Measurements from ENCODE around the gene PTGES. TPM values are rescaled to one million over a fixed set of nuclear protein-coding genes. Genes with fewer than 3 reads are reported as not detected.
"Not testable (repeated sequence)": the region's sequence is repeated elsewhere in the genome, so short reads cannot be mapped to it uniquely, and the experiment has no call there.

The PTGES gene, protein sequence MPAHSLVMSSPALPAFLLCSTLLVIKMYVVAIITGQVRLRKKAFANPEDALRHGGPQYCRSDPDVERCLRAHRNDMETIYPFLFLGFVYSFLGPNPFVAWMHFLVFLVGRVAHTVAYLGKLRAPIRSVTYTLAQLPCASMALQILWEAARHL
- total RNA-seq, result 3.7 TPM

DNA sequence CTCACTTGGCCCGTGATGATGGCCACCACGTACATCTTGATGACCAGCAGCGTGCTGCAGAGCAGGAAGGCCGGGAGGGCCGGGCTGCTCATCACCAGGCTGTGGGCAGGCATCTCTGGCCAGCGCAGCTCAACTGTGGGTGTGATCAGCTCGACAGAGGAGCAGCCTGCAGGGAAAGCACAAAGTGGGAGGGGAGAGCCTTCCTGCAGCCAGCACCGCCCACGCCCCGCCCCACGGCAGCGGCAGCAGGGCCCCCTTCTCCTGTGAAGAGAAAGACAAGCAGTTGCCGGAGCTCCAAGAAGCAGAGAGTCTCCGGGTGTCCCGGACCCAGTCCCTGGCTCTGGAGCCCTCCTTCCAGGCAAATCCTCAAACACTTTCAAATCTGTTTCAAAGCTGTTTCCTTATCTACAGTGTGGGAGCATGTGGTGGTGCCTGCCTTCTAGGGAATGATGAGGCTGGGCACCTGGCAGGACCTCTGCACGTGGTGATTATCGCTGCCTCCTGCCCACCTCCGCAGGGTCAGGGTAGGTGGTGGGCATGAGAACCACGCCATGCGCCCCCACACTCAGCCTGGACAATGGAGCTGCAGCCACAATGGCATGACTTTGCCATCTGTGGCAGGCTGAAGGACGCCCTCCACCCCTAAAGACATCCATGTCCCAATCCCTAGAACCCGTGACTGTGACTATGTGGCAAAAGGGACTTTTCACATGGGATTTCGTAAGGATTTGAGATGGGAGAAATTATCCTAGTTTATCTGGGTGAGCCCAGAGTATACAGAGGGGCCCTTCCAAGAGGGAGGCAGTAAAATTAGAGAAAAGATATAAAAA lies at the start of gene PTGES:
Gene PTGES (minus strand): TSS at position 143 of the 830 bp plus-strand sequence. CDS start 30 bp downstream, at position 113.
- FAIRE-seq (no peak), DNase-seq (ENCODE audit: low spot score in 2 of 2) (peak in 1 of 2 donors; percentile 73)

DNA sequence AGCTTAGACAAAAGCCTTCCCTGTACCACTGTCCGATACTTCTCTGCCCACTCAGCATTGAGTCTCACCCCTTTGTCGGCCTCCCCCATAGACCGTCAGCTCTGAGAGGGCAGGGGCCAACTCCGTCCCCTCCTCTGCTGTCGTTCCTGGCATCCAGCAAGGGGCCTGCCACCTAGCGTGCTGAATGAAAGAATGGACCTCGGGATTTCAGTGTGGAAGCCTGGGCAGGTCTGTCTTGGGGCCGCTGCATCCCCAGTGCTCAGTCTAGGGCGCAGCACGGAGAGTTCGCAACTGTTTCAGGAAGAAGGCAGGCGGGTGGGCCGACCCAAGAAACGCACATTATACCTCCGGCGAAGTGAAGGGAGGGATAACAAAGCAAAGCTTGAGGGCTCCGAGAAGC lies 48.7 kb upstream of the PTGES start:
- FAIRE-seq, result no peak

DNA sequence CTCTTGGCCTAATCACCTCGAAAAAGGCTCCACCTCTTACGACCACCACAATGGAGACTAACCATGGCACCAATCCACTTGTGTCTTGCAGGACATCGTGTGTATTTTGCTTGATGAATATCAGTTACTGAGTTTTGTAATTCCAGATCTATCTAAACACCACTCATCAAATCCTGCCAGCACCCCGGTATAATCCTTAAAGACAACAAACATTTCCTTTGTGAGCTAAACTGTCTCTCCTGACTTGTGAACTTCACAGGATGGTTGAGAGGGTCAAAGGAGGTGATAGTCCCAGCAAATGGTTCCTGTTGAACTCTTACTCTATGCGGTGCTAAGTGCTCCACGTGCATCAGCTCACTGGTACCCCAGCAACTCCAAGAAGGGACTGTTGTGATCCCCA lies 46.1 kb upstream of the PTGES start:
- no peak for DNase-seq (ENCODE audit: low spot score in 2 of 2)
- no peak for FAIRE-seq

More for the DNA sequence above, 48.7 kb upstream of the PTGES start:
- DNase-seq (ENCODE audit: low spot score in 2 of 2), result no peak

DNA sequence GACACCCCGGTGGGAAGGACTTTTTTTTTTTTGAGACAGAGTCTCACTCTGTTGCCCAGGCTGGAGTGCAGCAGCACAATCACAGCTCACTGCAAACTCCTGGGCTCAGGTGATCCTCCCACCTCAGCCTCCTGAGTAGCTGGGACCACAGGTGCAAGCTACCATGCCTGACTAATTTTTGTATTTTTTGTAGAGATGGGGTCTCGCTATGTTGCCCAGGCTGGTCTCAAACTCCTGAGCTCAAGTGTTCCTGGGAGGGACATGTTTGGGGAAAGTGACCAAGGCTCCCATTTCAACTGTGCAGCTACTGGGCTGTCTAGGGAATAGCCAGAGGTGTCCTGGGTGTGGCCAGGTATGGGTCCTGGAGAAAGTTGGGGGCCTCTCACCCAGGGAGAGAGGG lies 43.2 kb upstream of the PTGES start:
- not testable (repeated sequence) for FAIRE-seq; DNase-seq (ENCODE audit: low spot score in 2 of 2)

DNA sequence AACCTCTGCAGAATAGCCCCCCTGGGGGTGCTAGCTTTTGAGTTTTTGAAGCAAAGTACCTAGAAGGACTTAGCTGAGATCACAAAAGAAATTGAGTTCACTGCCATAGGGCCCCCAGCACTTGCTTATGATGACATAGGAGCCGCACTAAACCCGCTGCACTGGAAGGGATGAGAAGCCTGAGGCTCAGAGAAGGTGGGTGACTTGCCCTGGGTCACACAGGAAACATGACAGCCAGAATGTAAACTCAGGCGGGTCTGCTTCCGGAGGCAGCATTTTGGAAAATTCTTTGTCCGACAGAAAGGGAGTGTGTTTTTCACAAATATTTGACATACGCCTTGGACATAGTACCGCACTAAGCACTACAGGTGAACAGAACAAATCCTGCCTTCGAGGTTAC lies 41.7 kb upstream of the PTGES start:
- FAIRE-seq (no peak), DNase-seq (ENCODE audit: low spot score in 2 of 2) (no peak)

DNA sequence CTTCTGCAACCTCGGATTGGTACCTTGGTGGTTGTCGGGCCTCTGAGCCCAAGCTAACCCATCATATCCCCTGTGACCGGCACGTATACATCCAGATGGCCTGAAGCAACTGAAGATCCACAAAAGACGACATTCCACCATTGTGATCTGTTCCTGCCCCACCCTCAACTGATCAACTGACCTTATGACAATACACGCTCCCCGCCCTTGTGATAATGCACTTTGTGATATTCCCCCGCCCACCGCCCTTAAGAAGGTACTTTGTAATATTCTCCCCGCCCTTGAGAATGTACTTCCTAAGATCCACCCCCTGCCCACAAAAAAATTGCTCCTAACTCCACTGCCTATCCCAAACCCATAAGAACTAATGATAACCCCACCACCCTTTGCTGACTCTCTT lies 33.6 kb upstream of the PTGES start:
- FAIRE-seq (no peak), DNase-seq (ENCODE audit: low spot score in 2 of 2) (no peak)

DNA sequence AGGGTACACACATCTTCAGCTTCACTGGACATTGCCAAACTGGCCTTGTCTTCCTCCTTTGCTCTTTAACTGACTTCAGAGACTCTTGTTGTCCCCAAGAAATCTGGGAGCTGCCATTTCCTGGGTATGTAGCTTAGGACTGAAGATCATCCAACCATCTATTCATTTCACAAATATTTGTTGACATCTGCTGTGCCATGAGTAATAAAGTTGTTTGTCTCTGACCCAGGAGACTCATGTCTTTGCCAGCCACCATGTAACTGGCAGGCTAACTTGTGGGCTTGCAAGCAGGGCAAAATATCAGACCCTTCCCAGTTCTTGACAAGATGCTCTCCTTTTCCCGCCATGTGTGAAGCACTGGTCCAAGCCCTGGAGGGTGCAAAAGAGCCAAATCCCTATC lies 33.0 kb upstream of the PTGES start:
- FAIRE-seq (no peak), DNase-seq (ENCODE audit: low spot score in 2 of 2) (no peak)

DNA sequence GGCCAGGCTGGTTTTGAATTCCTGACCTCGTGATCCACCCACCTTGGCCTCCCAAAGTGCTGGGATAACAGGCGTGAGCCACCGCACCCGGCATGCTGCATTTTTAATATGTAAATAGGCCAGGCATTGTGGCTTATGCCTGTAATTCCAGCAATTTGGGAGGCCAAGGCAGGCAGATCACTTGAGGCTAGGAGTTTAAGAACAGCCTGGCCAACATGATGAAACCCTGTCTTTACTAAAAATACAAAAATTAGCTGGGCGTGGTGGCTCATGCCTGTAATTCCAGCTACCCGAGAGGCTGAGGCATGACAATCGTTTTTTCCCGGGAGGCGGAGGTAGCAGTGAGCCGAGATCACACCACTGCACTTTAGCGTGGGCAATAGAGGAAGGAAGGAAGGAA lies 32.1 kb upstream of the PTGES start:
- DNase-seq (ENCODE audit: low spot score in 2 of 2); FAIRE-seq: not testable (repeated sequence)

DNA sequence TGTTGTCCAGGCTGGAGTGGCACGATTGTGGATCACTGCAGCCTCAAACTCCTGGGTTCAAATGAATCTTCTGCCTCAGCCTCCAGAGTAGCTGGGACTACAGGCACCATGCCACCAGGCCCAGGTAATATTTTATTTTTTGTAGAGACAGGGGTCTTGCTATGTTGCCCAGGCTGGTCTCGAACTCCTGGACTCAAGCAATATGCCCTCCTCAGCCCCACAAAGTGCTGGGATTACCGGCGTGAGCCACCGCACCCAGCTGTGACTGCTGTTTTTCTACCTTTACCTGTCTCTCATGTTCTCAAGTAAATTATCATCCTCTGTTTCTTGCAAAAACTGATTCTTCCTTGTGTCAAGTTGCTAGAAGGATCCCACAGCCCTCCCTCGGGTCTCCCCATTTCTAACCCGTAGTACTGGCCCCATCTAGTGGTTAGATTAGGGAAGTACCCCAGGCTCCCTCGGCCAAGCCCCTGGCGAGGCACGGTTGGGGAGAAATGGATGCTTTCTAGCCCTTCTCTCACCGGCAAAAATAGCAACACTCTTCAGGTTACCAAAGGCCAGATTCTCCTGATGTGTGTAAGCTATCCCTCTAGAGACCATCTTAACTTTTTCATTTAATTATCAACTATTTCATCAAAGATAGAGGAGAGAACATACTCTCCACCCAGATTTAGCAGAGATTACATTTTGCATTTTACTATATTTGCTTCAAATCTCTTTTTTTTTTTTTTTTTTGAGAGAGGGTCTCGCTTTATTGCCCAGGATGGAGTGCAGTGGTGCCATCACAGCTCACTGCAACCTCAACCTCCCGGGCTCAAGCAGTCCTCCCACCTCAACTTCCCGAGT lies 30.9 kb upstream of the PTGES start:
- FAIRE-seq (no peak), DNase-seq (ENCODE audit: low spot score in 2 of 2) (peak; percentile 59 to 87)

DNA sequence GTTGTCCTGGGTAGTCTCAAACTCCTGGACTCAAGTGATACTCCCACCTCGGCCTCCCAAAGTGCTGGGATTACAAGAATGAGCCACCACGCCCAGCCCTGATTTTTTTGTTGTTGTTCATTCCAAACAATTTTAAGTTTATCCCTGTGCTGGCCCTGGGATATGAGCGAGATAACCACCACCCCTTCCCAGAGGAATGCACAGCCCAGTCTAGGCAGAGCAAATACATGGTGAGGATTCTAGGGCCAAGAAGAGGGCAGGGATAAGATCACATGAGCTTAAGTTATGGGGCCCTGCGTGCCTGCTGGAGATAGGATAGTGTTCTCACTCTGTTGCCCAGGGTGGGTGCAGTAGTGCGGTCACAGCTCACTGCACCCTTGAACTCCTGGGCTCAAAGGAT lies 29.1 kb upstream of the PTGES start:
- DNase-seq (ENCODE audit: low spot score in 2 of 2) (no peak), FAIRE-seq (no peak)

DNA sequence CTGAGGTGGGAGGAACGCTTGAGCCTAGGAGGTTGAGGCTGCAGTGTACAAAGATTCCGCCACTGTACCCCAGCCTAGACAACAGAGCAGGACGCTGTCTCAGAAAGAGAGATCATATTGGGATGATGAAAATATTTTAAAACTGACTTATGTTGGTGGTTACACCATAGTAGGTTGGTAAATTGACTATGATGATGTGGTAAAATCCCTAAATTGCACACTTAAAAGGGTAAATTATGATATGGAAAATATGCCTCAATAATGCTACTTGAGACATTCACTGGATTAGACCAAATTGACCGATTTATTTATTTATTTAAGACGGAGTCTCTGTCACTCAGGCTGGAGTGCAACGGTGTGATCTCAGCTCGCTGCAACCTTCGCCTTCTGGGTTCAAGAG lies 28.3 kb upstream of the PTGES start:
- FAIRE-seq (no peak), DNase-seq (ENCODE audit: low spot score in 2 of 2) (no peak)

DNA sequence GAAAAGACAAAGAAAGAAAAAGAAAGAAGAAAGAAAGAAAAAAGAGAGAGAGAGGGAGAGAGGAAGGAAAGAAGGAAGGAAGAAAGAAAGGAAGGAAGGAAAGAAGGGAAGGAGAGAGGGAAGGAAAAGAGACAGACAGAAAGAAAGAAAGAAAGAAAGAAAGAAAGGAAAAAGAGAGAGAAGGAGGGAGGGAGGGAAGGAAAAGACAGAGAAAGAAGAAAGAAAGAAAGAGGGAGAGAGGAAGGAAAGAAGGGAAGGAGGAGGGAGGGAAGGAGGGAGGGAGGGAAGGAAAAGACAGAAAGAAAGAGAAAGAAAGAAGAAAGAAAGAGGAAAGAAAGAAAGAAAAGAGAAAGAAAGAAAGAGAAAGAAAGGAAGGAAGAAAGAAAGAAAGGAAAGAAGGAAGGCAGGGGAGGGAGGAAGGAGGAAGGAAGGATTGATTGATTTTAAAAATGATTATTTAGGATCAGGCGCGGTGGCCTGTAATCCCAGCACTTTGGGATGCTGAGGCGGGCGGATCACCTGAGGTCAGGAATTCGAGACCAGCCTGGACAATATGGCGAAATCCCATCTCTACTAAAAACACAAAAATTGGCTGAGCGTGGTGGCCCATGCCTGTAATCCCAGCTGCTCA lies 26.8 kb upstream of the PTGES start:
- FAIRE-seq (no peak), DNase-seq (ENCODE audit: low spot score in 2 of 2) (no peak)

DNA sequence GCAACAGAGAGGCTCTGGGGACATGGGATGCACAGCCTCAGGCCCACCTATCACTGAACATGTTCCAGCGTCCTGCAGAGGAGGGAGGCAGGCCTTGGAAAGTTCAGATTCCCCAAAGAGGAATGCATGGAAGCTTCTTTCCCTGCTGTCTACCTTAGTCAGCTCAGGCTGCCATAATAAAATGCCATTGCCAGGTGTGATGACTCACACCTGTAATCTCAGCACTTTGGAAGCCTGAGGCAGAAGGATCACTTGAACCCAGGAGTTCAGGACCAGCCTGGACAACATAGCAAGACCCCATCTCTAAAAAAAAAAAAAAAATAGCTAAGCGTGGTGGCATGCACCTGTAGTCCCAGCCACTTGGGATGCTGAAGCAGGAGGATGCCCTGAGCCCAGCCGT lies 25.6 kb upstream of the PTGES start:
- no peak for DNase-seq (ENCODE audit: low spot score in 2 of 2)
- FAIRE-seq, result no peak

DNA sequence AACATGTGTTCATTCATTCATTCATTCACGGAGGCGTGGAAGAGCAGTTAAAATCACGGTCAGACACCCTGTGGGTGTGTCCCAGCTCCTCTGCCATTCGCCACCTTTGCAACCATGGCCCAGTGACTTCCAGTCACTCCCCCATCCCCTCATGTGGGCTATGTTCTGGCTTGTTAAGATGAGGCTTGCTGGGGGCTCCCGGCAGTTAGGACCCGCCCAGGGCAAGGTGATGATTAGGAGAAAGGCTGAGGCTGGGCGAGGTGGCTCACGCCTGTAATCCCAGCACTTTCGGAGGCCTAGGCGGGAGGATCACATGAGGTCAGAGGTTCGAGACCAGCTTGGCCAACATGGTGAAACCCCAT lies 24.9 kb upstream of the PTGES start:
- DNase-seq (ENCODE audit: low spot score in 2 of 2) (no peak), FAIRE-seq (no peak)

DNA sequence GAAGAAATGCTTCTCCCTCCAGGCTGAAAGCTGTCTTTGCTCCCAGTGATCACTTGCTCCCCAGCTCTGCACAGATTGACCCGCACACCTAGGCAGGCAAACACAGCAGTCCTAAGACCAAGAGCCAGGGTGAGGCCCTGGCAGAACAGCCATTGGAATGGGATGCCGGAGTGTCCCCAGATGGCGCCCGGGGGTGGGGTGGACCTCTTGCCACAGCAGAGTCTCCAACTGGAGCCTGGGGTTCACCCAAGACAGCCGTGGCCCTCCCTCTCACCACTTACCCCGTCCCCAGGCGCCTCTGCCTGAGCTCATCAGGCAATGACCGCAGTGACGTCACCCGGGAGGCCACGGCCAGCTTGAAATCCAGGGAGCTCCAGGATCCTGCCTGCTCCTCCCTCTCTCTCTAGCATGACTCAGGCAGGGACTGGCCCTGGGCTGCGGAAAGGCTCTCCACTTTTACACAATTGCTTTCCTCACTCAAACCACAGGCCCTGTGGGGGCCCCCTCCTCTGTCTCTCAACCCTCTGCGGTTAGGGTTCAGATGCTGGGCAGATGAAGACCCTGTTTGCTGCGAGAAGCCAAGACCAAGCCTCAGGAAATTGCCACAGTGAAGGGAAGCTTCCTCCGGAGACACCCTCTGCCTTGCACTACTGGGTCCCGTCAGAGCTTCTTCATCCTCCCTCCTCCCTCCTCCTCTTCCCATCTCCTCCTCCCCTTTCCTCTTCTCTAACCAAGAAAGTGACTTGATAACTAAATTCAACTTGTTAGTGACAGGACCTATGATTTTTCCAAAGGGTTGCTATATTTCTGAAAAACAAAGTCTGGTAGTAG lies 24.3 kb upstream of the PTGES start:
- FAIRE-seq (no peak), DNase-seq (ENCODE audit: low spot score in 2 of 2) (peak in 1 of 2 donors; percentile 76)

DNA sequence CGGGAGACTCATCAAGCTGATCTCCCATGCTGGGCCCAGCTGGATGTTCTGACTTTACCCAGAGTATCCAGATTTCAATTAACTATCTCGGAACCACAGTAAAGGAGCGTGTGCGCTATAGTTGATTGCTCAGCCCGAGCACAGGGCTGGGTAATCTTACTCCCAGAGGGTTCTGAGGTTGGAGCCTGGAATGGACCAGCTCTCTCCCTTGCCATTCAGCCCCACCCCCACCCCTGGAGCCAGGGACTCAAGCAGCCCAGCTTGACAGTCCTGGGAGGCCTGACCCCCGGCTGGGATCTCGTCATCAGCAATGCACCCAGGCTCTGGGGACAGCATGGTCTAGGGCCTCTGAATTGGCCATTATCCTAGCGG lies 23.7 kb upstream of the PTGES start:
- DNase-seq (ENCODE audit: low spot score in 2 of 2) (no peak), FAIRE-seq (no peak)

DNA sequence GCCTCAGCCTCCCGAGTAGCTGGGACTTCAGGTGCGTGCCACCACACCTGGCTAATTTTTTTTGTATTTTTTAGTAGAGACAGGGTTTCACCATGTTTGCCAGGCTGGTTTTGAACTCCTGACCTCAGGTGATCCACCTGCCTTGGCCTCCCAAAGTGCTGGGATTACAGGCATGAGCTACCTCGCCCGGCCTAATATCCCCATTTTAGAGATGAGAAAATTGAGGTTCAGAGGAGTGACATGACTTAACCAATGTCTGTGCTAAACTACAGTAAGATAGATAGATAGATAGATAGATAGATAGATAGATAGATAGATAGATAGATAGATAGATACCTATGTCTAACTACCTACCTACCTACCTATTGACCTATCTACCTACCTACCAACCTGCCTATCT lies 23.3 kb upstream of the PTGES start:
- FAIRE-seq; DNase-seq (ENCODE audit: low spot score in 2 of 2): not testable (repeated sequence)

DNA sequence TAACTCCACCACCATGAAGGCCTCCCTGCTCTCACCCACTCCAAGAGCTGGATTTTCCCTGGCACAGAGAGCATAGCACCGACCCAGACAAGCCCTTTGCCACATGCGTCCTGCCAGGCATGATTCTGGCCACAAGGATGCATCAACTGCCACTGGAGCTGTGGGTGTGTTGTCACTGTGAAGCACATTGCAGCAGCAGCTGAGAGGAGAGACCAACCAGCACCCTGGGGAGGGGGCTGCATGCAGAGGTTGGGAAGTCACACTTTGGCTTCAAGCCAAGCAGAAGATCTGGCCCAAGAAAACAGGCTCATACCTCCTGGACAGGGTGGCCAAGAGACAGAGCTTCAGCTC lies 22.6 kb upstream of the PTGES start:
- DNase-seq (ENCODE audit: low spot score in 2 of 2), result no peak

DNA sequence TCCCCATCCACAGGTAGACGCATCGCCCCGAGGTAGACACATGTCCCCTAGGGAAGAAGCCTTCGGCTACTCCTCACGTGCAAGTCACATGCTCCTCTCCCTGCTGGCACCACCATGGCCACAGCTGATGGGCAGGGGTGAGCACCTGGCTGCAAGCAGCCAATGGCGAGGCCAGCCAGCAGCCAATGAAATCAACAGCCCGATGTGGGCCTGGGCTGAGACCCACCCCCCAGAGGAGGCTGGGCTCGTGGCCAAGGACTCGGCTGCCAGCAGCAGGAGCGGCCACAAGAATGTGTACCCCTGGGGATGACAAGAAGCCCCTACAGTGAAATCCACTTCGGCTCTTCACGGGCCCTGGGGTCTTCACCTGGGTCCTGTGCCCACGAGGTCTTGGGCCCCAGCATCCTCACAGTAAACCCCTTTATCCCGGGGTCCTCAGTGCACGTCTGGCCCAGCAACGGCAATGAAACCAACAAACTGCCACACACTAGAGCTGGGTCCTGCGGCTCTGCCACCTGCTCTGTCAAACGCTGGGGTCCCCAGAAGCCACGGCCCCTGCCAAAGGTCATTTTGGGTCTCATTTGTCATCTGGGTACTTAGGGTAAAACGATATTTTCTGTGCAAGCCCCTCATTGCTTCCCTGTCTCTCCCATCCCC lies 22.1 kb upstream of the PTGES start:
- FAIRE-seq (no peak), DNase-seq (ENCODE audit: low spot score in 2 of 2) (no peak)

More for the DNA sequence above, 22.6 kb upstream of the PTGES start:
- FAIRE-seq, result no peak

Data from frontal cortex (tissue), 4 donors.